Ovary (tissue), 9 donors: ENCODE data around the gene CEP44. TPM values are rescaled to one million over a fixed set of nuclear protein-coding genes. Genes with fewer than 3 reads are reported as not detected.

Source experiments
- DNase-seq, 5 donors: peaks; one replicate each; pipeline ENCODE4 v3.0.0-alpha.2; 2019 to 2020
- H3K27ac ChIP-seq, 2 donors: fragments of 200-600 bp; one replicate each; pipeline versions ENCODE4 v1.5.1 to v1.8.0; 2019 to 2022
- H3K27me3 ChIP-seq: fragments of 200-600 bp; one replicate; pipeline ENCODE4 v1.8.0; 2022
- H3K36me3 ChIP-seq: fragments of 200-600 bp; sonication (generic); one replicate; pipeline ENCODE4 v1.5.1; 2019
- H3K4me1 ChIP-seq: one replicate; pipeline ENCODE4 v1.8.1; 2013; ENCODE audit warnings: mild to moderate bottlenecking, moderate library complexity; ENCODE audit not compliant: insufficient read depth
- H3K4me3 ChIP-seq: fragments of 200-600 bp; sonication (generic); one replicate; pipeline ENCODE4 v1.5.1; 2017
- H3K9me3 ChIP-seq, 2 donors: fragments of 200-600 bp in 1 of 2; sonication (generic) in 1 of 2; one replicate each; pipeline versions ENCODE4 v1.5.1 to v1.8.1; 2013 to 2019; ENCODE audit warnings: mild to moderate bottlenecking in 1 of 2, moderate library complexity in 1 of 2
- EP300 ChIP-seq: sonication (generic); formaldehyde crosslinking; IDR thresholded peaks from one replicate; pipeline ENCODE4 v1.6.1; 2017; ENCODE audit warnings: antibody characterized with exemption
- POLR2A ChIP-seq: fragments of 450-650 bp; IDR thresholded peaks from one replicate; pipeline ENCODE4 v1.6.1; 2017; ENCODE audit warnings: antibody characterized with exemption, mild to moderate bottlenecking, moderate library complexity
- WGBS, 3 donors: extraction: QIAGEN DNeasy Blood & Tissue Kit in 1 of 3; methylation state at CpG; one replicate each; pipeline versions ENCODE4 v1.1.5 to v1.1.7; 2013 to 2017; 5-methylcytosine and 5-hydroxymethylcytosine counted together
- intact Hi-C, 4 donors: fragments of 100-400 bp; cut with DNase I; formaldehyde crosslinking; loops; one replicate each; pipeline versions ENCODE4 v1.11.0 to v1.15.1; 2022 to 2023
- polyA plus RNA-seq, 2 donors: library from polyadenylated mRNA; stranded (reverse); fragments of 200-250 nt in 1 of 2; fragments of 350-450 nt in 1 of 2; fragmentation: Illumina TruSeq in 1 of 2; extraction: RNeasy Lipid Tissue Mini Kit (QIAGEN cat#74804) in 1 of 2; gene quantifications; one replicate each; pipeline ENCODE4 v1.2.3, GENCODE V29; 2013 to 2014
- total RNA-seq, 7 donors: library from RNA; depleted of rRNA in 2 of 7; stranded (reverse); fragments of >200 nt in 2 of 7; fragmentation: NEBNext Ultra II Directional in 3 of 7; extraction: Animal tissue kit (Norgen Biotek cat#: 25700) in 3 of 7; gene quantifications; one replicate each; pipeline versions ENCODE4 v1.1.0 to v1.2.4, GENCODE V29; 2016 to 2023
- TF ChIP-seq, protein P1 (sequence below), 3 donors: fragments of 450-650 bp in 2 of 3; fragments of 200-600 bp in 1 of 3; IDR thresholded peaks; one replicate each; pipeline versions ENCODE4 v1.5.1 to v1.8.0; 2016 to 2022; ENCODE audit warnings: antibody characterized with exemption in 3 of 3, mild to moderate bottlenecking in 1 of 3
- donor health status: DM: no; HTN: no; CAD: no; lungs with moderate emphysema.
- donor health status: DM: no; HTN: no; CAD: no.
- donor health status: Bipolar disorder and iron deficiency.
- donor health status: DM: yes; HTN: yes; CAD: no.
- donor health status: DM: no; HTN: no; CAD: no.
- donor health status: DM: yes; HTN: yes; CAD: no.

Gene CEP44
- total and polyA plus RNA-seq, 9 donors, result 8.7 to 23.2 (median 15.8) TPM

GRCh38 chr4:174303687-174304086 lies 20.0 kb downstream of the CEP44 start:
- DNase-seq, result no peak
- Histone ChIP-seq H3K9me3 (no peaks in the 10 kb centered on the region), H3K36me3 (no peaks in the 10 kb centered on the region), H3K4me1 (no peaks in the 10 kb centered on the region), H3K27me3 (peaks cover 2% of the 10 kb centered on the region), H3K4me3 (no peak overlapping the region), H3K27ac (no peak overlapping the region)
- intact Hi-C loops, result no loop called here
- WGBS, 3 donors, result 97 to 100% (median 100%) methylated on average over 1 of the region's 1 CpG
- TF ChIP-seq, protein P1, sequence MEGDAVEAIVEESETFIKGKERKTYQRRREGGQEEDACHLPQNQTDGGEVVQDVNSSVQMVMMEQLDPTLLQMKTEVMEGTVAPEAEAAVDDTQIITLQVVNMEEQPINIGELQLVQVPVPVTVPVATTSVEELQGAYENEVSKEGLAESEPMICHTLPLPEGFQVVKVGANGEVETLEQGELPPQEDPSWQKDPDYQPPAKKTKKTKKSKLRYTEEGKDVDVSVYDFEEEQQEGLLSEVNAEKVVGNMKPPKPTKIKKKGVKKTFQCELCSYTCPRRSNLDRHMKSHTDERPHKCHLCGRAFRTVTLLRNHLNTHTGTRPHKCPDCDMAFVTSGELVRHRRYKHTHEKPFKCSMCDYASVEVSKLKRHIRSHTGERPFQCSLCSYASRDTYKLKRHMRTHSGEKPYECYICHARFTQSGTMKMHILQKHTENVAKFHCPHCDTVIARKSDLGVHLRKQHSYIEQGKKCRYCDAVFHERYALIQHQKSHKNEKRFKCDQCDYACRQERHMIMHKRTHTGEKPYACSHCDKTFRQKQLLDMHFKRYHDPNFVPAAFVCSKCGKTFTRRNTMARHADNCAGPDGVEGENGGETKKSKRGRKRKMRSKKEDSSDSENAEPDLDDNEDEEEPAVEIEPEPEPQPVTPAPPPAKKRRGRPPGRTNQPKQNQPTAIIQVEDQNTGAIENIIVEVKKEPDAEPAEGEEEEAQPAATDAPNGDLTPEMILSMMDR (IDR thresholded peaks at IDR 0.05), result no peak
- TF ChIP-seq POLR2A, result no peak
- no peak for TF ChIP-seq EP300

DNA sequence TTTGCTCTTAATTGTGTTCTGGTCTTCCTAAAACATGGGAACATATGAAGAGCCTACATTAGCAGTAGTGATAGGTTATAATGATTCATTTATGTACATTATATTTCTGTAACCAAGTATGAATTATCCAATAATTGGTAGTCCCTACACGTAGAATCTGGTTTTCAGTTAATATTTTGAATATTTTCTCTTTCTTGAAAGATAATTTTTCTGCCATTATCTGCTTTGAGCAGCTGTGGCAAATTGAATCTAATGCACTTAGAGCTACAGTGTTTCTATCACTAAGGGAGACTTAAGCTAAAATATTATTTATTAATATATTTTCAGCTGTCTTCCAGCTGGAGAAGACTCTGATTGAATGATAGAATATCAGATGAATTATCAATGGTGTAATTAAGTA lies 21.0 kb downstream of the CEP44 start:
- Histone ChIP-seq H3K4me1 (no peaks in the 10 kb centered on the region), H3K27me3 (peaks cover 2% of the 10 kb centered on the region), H3K27ac (no peak overlapping the region), H3K4me3 (no peak overlapping the region), H3K9me3 (no peaks in the 10 kb centered on the region), H3K36me3 (no peaks in the 10 kb centered on the region)
- no peak for DNase-seq
- TF ChIP-seq EP300 (no peak), POLR2A (no peak)
- TF ChIP-seq, protein P1 (IDR thresholded peaks at IDR 0.05), result no peak
- intact Hi-C loops, result no loop called here
- WGBS, 3 donors, result 48 to 73% (median 63%) methylated on average over 1 of the region's 1 CpG

GRCh38 chr4:174305961-174306360 lies 22.2 kb downstream of the CEP44 start:
- Histone ChIP-seq H3K4me3 (no peak overlapping the region), H3K27ac (no peak overlapping the region), H3K27me3 (peaks cover 2% of the 10 kb centered on the region), H3K36me3 (no peaks in the 10 kb centered on the region), H3K9me3 (no peaks in the 10 kb centered on the region), H3K4me1 (no peaks in the 10 kb centered on the region)
- 95 to 99% (median 97%) methylated on average over 3 of the region's 3 CpGs for WGBS, 3 donors
- DNase-seq, result no peak
- no peak for TF ChIP-seq POLR2A
- TF ChIP-seq, protein P1 (IDR thresholded peaks at IDR 0.05), result no peak
- no peak for TF ChIP-seq EP300
- intact Hi-C loops, result no loop called here

DNA sequence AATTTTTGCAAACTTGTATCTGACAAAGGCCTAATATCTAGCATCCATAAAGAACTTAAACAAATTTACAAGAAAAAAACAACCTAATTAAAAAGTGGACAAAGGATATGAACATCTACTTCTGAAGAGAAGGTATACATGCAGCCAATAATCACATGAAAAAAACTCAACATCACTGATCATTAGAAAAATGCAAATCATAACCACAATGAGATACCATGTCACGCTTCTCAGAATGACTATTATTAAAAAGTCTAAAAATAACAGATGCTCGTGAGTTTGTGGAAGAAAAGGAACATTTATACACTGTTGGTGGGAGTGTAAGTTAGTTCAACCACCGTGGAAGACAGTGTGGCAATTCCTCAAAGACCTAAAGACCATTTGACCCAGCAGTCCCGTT lies 24.0 kb downstream of the CEP44 start:
- H3K36me3 ChIP-seq, result no peaks in the 10 kb centered on the region
- intact Hi-C loops, result no loop called here
- 92 to 95% (median 94%) methylated on average over 4 of the region's 4 CpGs for WGBS, 3 donors
- no peaks in the 10 kb centered on the region for H3K9me3 ChIP-seq
- H3K4me3 ChIP-seq, result no peak overlapping the region
- H3K27me3 ChIP-seq, result peaks cover 2% of the 10 kb centered on the region
- H3K27ac ChIP-seq, result no peak overlapping the region
- H3K4me1 ChIP-seq, result no peaks in the 10 kb centered on the region
- TF ChIP-seq EP300 (no peak), POLR2A (no peak)
- TF ChIP-seq, protein P1 (IDR thresholded peaks at IDR 0.05), result no peak
- no peak for DNase-seq
